Measurements from ENCODE around the gene P2RX7.
"Not testable (repeated sequence)": the region's sequence is repeated elsewhere in the genome, so short reads cannot be mapped to it uniquely, and the experiment has no call there.

The P2RX7 gene

GRCh38 chr12:121205491-121205890, 72.8 kb downstream of the P2RX7 start:
- DNase-seq (ENCODE audit: low read depth in 2 of 2), result no peak

- not testable (repeated sequence) for DNase-seq (ENCODE audit: low read depth in 2 of 2)
Measured at GRCh38 chr12:121208571-121208970, 75.9 kb downstream of the P2RX7 start.

- no peak for DNase-seq (ENCODE audit: low read depth in 2 of 2)
Measured at GRCh38 chr12:121209221-121209620, 76.5 kb downstream of the P2RX7 start.

- peak; percentile 35 to 47 for DNase-seq (ENCODE audit: low read depth in 2 of 2)
Measured at GRCh38 chr12:121209624-121210572, 77.2 kb downstream of the P2RX7 start, which contains the start of gene P2RX4. Gene P2RX4 (plus strand): TSS chr12:121210129. CDS start chr12:121210165, 36 bp downstream.

GRCh38 chr12:121212875-121213274, 80.2 kb downstream of the P2RX7 start:
- DNase-seq (ENCODE audit: low read depth in 2 of 2), result no peak

- no peak for DNase-seq (ENCODE audit: low read depth in 2 of 2)
Measured at GRCh38 chr12:121214166-121214777, 81.6 kb downstream of the P2RX7 start.

GRCh38 chr12:121214855-121215745, 82.4 kb downstream of the P2RX7 start:
- peak; percentile 33 to 34 for DNase-seq (ENCODE audit: low read depth in 2 of 2)

GRCh38 chr12:121216102-121216501, 83.4 kb downstream of the P2RX7 start:
- no peak for DNase-seq (ENCODE audit: low read depth in 2 of 2)

- no peak for DNase-seq (ENCODE audit: low read depth in 2 of 2)
Measured at GRCh38 chr12:121217063-121217462, 84.4 kb downstream of the P2RX7 start.

GRCh38 chr12:121217761-121218160, 85.1 kb downstream of the P2RX7 start:
- no peak for DNase-seq (ENCODE audit: low read depth in 2 of 2)

GRCh38 chr12:121218588-121219352, 86.1 kb downstream of the P2RX7 start:
- no peak for DNase-seq (ENCODE audit: low read depth in 2 of 2)

GRCh38 chr12:121219353-121219986, 86.8 kb downstream of the P2RX7 start:
- DNase-seq (ENCODE audit: low read depth in 2 of 2), result no peak

- no peak for DNase-seq (ENCODE audit: low read depth in 2 of 2)
Measured at GRCh38 chr12:121222847-121223246, 90.2 kb downstream of the P2RX7 start.

- DNase-seq (ENCODE audit: low read depth in 2 of 2), result no peak
Measured at GRCh38 chr12:121223292-121224285, 90.9 kb downstream of the P2RX7 start.

- DNase-seq (ENCODE audit: low read depth in 2 of 2), result no peak
Measured at GRCh38 chr12:121224591-121224990, 91.9 kb downstream of the P2RX7 start.

GRCh38 chr12:121226399-121226798, 93.7 kb downstream of the P2RX7 start:
- no peak for DNase-seq (ENCODE audit: low read depth in 2 of 2)

GRCh38 chr12:121226871-121227270, 94.2 kb downstream of the P2RX7 start:
- not testable (repeated sequence) for DNase-seq (ENCODE audit: low read depth in 2 of 2)

GRCh38 chr12:121227294-121227693, 94.6 kb downstream of the P2RX7 start:
- DNase-seq (ENCODE audit: low read depth in 2 of 2), result no peak

- DNase-seq (ENCODE audit: low read depth in 2 of 2), result no peak
Measured at GRCh38 chr12:121228919-121229665, 96.4 kb downstream of the P2RX7 start.
